PC-9 (cell line): ENCODE results near the gene CAP2.

Experiments
- EZH2 ChIP-seq: fragments of 200-600 bp; sonication (generic); IDR thresholded peaks from 2 replicates; pipeline ENCODE4 v1.8.0; 2017; ENCODE audit warnings: antibody characterized with exemption, low read depth
- TF ChIP-seq, protein P1 (sequence below): fragments of 200-600 bp; sonication (generic); conservative IDR thresholded peaks from 2 replicates; pipeline ENCODE4 v1.6.1; 2017; ENCODE audit warnings: mixed run types, antibody characterized with exemption, mild to moderate bottlenecking, moderate library complexity

- TF ChIP-seq, protein P1, sequence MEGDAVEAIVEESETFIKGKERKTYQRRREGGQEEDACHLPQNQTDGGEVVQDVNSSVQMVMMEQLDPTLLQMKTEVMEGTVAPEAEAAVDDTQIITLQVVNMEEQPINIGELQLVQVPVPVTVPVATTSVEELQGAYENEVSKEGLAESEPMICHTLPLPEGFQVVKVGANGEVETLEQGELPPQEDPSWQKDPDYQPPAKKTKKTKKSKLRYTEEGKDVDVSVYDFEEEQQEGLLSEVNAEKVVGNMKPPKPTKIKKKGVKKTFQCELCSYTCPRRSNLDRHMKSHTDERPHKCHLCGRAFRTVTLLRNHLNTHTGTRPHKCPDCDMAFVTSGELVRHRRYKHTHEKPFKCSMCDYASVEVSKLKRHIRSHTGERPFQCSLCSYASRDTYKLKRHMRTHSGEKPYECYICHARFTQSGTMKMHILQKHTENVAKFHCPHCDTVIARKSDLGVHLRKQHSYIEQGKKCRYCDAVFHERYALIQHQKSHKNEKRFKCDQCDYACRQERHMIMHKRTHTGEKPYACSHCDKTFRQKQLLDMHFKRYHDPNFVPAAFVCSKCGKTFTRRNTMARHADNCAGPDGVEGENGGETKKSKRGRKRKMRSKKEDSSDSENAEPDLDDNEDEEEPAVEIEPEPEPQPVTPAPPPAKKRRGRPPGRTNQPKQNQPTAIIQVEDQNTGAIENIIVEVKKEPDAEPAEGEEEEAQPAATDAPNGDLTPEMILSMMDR = no peak
- no peak for TF ChIP-seq EZH2
Observed at GRCh38 chr6:17427617-17428016, 34.2 kb downstream of the CAP2 start.
